Lung (tissue), 12 donors: ENCODE data around the gene ANKIB1. TPM values are rescaled to one million over a fixed set of nuclear protein-coding genes. Genes with fewer than 3 reads are reported as not detected.
"Not testable (repeated sequence)": the region's sequence is repeated elsewhere in the genome, so short reads cannot be mapped to it uniquely, and the experiment has no call there.

Experiments
- ATAC-seq: fragments of 200-7000 bp; cut with Tn5 transposase; one replicate; pipeline ENCODE4 v1.9.1; 2020; ENCODE audit warnings: moderate number of reproducible peaks; ENCODE audit not compliant: insufficient read depth, low FRiP score
- DNase-seq, 3 donors: peaks; one replicate each; pipeline ENCODE4 v3.0.0-alpha.2; 2013 to 2017
- H3K27ac ChIP-seq, 2 donors: one replicate each; pipeline ENCODE4 v1.5.1; 2013; ENCODE audit warnings: mild to moderate bottlenecking in 2 of 2, moderate library complexity in 2 of 2, control low read depth in 1 of 2, inconsistent platforms in 1 of 2, low read depth in 1 of 2, low read length in 1 of 2
- H3K27me3 ChIP-seq, 3 donors: one replicate each; pipeline ENCODE4 v1.5.1; 2013; ENCODE audit warnings: low read length in 2 of 3; ENCODE audit not compliant: control insufficient read depth in 3 of 3, insufficient read depth in 3 of 3
- H3K36me3 ChIP-seq, 4 donors: one replicate each; pipeline ENCODE4 v1.5.1; 2013; ENCODE audit warnings: low read length in 4 of 4, mild to moderate bottlenecking in 1 of 4, moderate library complexity in 1 of 4; ENCODE audit not compliant: control insufficient read depth in 4 of 4, insufficient read depth in 4 of 4
- H3K4me1 ChIP-seq, 5 donors: one replicate each; pipeline ENCODE4 v1.5.1; 2013; ENCODE audit warnings: low read length in 5 of 5, mild to moderate bottlenecking in 2 of 5, moderate library complexity in 1 of 5; ENCODE audit not compliant: control insufficient read depth in 5 of 5, insufficient read depth in 5 of 5
- H3K4me3 ChIP-seq: one replicate; pipeline ENCODE4 v1.5.1; 2013; ENCODE audit warnings: mild to moderate bottlenecking, control low read depth, moderate library complexity
- H3K9ac ChIP-seq, 2 donors: one replicate each; pipeline ENCODE4 v1.5.1; 2013; ENCODE audit warnings: low read length in 2 of 2, control low read depth in 1 of 2; ENCODE audit not compliant: insufficient read depth in 1 of 2
- H3K9me3 ChIP-seq, 4 donors: one replicate each; pipeline ENCODE4 v1.5.1; 2013; ENCODE audit warnings: low read length in 3 of 4, mild to moderate bottlenecking in 1 of 4, moderate library complexity in 1 of 4; ENCODE audit not compliant: control insufficient read depth in 4 of 4, insufficient read depth in 3 of 4
- WGBS, 2 donors: extraction: QIAGEN DNeasy Blood & Tissue Kit; methylation state at CpG; one replicate each; pipeline ENCODE4 v1.1.7; 2013; 5-methylcytosine and 5-hydroxymethylcytosine counted together
- polyA plus RNA-seq, 2 donors: library from polyadenylated mRNA; stranded (reverse); fragments of 200-250 nt; gene quantifications; one replicate each; pipeline ENCODE4 v1.2.1, GENCODE V29; 2013
- total RNA-seq, 2 donors: library from RNA; depleted of rRNA in 1 of 2; stranded (reverse); fragments of >200 nt in 1 of 2; gene quantifications; one replicate each; pipeline ENCODE4 v1.2.1, GENCODE V29; 2014 to 2021
- TF ChIP-seq, protein P1 (sequence below): IDR thresholded peaks from 2 replicates; pipeline ENCODE4 v1.5.1; 2012; ENCODE audit warnings: mild to moderate bottlenecking; ENCODE audit errors: control extremely low read depth, extremely low read depth
- donor health status: control.
- donor health status: control.
- donor health status: Bipolar disorder and iron deficiency.
- donor health status: healthy.
- donor health status: DM: yes; HTN: yes; CAD: no.

The ANKIB1 gene
- total and polyA plus RNA-seq, 4 donors, result 9.4 to 47.0 (median 23.7) TPM

DNA sequence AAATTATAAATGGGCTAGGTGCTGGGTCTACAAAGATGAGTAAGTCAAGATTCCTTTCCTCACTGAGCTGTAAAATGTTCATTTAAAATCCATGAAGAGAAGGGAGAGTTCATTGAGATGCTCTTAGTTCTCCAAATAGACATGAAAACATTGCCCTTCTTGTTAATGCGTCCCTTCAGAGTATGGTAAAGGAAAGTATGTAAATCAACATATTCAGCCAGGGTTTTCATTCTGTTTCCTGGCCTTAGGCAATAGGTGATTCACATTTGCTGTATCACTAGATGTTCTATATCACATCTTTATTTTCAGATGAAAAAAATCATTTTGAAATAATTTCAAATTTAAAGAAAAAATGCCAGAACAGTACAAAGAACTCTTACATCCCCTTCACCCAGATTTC, 5.4 kb downstream of the ANKIB1 start:
- Histone ChIP-seq H3K36me3 (peaks cover 0 to 6% (median 2%) of the 10 kb centered on the region in 4 donors), H3K9ac (no peak overlapping the region), H3K27ac (no peak overlapping the region), H3K27me3 (no peaks in the 10 kb centered on the region), H3K4me3 (no peak overlapping the region), H3K4me1 (peaks cover 0 to 16% (median 6%) of the 10 kb centered on the region in 5 donors), H3K9me3 (no peaks in the 10 kb centered on the region)
- ATAC-seq (no peak), DNase-seq (no peak)
- WGBS, 2 donors, result 96 to 97% methylated on average over 1 of the region's 1 CpG
- TF ChIP-seq, protein P1, sequence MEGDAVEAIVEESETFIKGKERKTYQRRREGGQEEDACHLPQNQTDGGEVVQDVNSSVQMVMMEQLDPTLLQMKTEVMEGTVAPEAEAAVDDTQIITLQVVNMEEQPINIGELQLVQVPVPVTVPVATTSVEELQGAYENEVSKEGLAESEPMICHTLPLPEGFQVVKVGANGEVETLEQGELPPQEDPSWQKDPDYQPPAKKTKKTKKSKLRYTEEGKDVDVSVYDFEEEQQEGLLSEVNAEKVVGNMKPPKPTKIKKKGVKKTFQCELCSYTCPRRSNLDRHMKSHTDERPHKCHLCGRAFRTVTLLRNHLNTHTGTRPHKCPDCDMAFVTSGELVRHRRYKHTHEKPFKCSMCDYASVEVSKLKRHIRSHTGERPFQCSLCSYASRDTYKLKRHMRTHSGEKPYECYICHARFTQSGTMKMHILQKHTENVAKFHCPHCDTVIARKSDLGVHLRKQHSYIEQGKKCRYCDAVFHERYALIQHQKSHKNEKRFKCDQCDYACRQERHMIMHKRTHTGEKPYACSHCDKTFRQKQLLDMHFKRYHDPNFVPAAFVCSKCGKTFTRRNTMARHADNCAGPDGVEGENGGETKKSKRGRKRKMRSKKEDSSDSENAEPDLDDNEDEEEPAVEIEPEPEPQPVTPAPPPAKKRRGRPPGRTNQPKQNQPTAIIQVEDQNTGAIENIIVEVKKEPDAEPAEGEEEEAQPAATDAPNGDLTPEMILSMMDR, result no peak

DNA sequence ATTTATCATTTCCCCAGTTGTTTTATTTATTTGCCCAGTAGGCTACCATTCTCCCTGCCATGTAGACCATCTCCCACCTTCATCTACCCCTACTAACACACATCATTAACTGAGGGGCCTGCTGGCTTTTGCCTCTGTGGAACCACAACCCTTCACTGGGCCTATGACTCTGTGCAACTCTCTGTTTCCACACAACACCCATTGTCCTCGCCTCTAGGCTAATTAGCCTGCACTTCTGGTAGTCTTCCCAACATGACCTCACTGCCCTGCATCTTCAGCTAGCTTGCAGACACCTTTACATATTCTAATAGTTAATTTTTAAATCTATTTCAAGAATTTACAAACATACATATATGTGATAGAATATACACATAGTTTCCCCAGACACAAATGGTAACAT, 7.5 kb downstream of the ANKIB1 start:
- no peaks in the 10 kb centered on the region for H3K9me3 ChIP-seq
- no peak overlapping the region for H3K27ac ChIP-seq
- H3K4me1 ChIP-seq, result peaks cover 0 to 2% (median 0%) of the 10 kb centered on the region in 5 donors
- 95 to 100% methylated on average over 1 of the region's 1 CpG for WGBS, 2 donors
- TF ChIP-seq, protein P1, result no peak
- H3K9ac ChIP-seq, result no peak overlapping the region
- no peak overlapping the region for H3K4me3 ChIP-seq
- peaks cover 0 to 6% (median 2%) of the 10 kb centered on the region in 4 donors for H3K36me3 ChIP-seq
- H3K27me3 ChIP-seq, result no peaks in the 10 kb centered on the region
- ATAC-seq (no peak), DNase-seq (no peak)

DNA sequence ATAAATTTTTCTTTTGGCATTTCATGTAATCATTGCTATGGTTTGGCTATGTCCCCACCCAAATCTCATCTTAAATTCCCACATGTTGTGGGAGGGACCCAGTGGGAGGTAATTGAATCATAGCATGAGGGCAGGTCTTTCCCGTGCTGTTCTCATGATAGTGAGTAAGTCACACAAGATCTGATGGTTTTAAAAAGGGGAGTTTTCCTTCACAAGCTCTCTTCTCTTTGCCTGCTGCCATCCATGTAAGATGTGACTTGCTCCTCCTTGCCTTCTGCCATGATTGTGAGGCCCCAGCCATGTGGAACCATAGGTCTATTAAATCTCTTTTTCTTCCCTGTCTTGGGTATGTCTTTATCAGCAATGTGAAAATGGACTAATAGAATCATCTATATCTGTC, 9.0 kb downstream of the ANKIB1 start:
- not testable (repeated sequence) for H3K4me3 ChIP-seq, H3K36me3 ChIP-seq, ATAC-seq, H3K27ac ChIP-seq, H3K4me1 ChIP-seq, H3K27me3 ChIP-seq, DNase-seq, H3K9me3 ChIP-seq, H3K9ac ChIP-seq
- 85 to 93% methylated on average over 1 of the region's 1 CpG for WGBS, 2 donors

DNA sequence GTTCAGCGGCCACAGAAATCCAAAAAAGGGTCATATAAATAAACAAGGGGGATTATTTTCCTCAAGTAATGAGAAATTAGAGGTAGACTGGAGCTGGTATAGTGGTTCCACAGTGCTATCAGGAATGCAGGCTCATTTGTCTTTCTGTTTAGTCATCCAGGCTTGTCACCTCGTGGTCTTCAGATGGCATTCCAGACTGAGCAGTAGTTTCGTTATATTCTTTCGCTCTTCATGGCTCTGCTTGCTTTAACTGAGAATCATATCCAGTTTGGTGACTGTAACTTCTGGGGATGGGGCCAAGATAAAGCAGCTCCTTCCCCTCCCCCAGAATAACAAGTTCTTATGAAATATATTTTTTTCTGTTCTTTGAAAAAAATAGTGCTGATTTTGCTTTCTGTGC, 9.5 kb downstream of the ANKIB1 start:
- H3K4me3 ChIP-seq, result no peak overlapping the region
- no peak overlapping the region for H3K9ac ChIP-seq
- 72 to 80% methylated on average over 4 of the region's 4 CpGs for WGBS, 2 donors

More for the DNA sequence above, 9.5 kb downstream of the ANKIB1 start:
- no peaks in the 10 kb centered on the region for H3K9me3 ChIP-seq
- DNase-seq (peak in 1 of 3 donors; percentile 18), ATAC-seq (no peak)
- peaks cover 0 to 9% (median 0%) of the 10 kb centered on the region in 5 donors for H3K4me1 ChIP-seq
- peaks cover 0 to 7% (median 3%) of the 10 kb centered on the region in 4 donors for H3K36me3 ChIP-seq
- H3K27ac ChIP-seq, result no peak overlapping the region
- TF ChIP-seq, protein P1, result no peak
- H3K27me3 ChIP-seq, result no peaks in the 10 kb centered on the region
